LNCAP (cell line): ENCODE measurements around the gene CACNA1B.

Experiments used
- TF ChIP-seq, protein P1 (sequence below): fragments of 450-650 bp; IDR thresholded peaks from 2 replicates; pipeline ENCODE4 v1.5.1; 2017; ENCODE audit warnings: mild to moderate bottlenecking

CACNA1B gene

DNA sequence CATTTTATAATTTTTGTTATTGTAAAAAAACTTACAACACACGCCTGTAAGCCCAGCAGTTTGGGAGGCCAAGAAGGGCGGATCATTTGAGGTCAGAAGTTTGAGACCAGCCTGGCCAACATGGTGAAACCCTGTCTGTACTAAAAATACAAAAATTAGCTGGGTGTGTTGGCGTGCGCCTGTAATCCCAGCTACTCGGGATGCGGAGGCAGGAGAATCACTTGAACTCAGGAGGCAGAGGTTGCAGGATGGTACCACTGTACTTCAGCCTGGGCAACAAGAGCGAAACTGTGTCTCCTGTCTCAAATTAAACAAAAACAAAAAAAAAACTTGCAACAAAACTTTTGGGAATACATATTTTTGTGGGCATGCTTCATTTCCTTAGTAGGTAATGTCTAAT is 164.6 kb downstream of the CACNA1B start:
- TF ChIP-seq, protein P1, sequence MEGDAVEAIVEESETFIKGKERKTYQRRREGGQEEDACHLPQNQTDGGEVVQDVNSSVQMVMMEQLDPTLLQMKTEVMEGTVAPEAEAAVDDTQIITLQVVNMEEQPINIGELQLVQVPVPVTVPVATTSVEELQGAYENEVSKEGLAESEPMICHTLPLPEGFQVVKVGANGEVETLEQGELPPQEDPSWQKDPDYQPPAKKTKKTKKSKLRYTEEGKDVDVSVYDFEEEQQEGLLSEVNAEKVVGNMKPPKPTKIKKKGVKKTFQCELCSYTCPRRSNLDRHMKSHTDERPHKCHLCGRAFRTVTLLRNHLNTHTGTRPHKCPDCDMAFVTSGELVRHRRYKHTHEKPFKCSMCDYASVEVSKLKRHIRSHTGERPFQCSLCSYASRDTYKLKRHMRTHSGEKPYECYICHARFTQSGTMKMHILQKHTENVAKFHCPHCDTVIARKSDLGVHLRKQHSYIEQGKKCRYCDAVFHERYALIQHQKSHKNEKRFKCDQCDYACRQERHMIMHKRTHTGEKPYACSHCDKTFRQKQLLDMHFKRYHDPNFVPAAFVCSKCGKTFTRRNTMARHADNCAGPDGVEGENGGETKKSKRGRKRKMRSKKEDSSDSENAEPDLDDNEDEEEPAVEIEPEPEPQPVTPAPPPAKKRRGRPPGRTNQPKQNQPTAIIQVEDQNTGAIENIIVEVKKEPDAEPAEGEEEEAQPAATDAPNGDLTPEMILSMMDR = no peak

DNA sequence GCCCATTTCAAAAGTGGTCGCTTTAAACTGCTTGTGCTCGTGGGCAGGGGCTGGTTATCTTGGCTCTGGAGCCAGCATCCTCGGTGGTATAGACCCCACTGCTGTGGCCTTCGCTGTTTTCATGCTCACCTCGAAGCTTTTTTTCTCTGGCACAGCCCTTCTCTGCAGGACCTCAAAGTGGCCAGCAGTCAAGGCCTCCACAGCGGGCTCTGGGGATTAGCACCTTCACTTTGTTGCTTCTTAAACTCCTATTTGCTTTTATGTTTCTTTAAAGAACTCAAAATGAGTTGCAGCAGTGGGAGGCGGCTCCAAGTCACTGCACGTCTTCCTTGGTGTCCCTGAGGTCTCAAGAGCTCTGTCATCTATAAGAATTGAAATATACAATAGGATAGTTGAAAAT is 165.1 kb downstream of the CACNA1B start:
- TF ChIP-seq, protein P1 = no peak

DNA sequence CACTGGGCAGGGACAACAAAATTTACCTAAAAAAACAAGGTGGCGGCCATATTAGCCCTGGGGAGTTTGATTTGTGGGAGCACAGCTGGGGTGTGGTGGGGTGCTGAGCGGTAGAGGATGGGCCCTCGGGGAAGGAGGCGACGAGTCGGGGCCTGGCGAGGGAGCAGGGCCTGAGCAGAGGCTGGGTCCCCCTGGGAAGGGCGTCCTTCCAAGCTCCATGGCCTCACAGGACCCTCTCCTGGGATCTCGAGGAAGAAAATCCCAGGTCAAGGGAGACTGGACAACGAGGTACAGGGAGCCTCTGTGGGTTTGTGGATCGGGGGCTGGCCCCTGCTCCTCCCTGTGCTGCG is 165.5 kb downstream of the CACNA1B start:
- TF ChIP-seq, protein P1 = no peak

- TF ChIP-seq, protein P1 = no peak
Observed at GRCh38 chr9:138043411-138044345, 166.1 kb downstream of the CACNA1B start.

DNA sequence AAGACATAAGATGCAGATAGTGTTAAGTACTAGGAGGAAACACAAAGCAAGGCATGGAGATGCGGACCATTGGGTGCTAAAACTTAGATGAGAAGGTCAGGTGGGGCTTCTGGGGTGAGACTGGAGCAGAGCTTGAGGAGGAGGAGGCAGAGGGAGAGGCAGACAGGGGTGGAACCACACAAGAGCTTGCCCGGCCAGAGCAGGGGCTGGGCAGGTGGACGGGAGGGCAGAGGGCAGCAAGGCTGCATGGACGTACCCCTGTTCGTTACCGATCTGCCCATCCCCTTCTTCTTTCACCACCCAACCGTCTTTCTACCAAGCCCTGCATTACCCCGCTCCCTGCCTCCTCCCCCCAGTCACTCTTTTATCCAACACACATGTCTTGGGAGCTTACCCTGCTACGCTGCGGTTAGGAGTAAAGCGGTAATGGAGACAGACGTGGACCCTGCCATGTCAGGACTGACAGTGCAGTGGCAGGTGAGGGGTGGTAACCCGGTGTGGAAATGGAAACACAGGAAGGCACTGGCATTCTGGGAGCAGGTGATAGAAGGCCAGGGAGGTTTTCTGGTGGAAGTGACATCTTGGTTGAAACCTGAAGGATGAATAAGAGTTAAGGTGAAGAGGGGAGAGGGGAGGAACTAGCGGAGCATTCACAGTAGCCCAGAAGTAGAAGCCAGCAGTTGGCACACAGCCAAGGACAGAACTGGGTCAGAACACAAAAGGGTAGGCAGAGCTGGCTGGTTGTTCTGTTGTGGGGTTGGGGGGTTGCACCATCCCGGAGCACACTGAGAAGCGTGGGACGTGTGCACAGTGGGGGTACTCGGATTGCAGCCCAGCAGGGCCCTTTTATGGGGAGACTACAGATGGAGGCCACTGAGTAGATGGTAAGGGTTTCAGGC is 167.2 kb downstream of the CACNA1B start:
- TF ChIP-seq, protein P1 = no peak

DNA sequence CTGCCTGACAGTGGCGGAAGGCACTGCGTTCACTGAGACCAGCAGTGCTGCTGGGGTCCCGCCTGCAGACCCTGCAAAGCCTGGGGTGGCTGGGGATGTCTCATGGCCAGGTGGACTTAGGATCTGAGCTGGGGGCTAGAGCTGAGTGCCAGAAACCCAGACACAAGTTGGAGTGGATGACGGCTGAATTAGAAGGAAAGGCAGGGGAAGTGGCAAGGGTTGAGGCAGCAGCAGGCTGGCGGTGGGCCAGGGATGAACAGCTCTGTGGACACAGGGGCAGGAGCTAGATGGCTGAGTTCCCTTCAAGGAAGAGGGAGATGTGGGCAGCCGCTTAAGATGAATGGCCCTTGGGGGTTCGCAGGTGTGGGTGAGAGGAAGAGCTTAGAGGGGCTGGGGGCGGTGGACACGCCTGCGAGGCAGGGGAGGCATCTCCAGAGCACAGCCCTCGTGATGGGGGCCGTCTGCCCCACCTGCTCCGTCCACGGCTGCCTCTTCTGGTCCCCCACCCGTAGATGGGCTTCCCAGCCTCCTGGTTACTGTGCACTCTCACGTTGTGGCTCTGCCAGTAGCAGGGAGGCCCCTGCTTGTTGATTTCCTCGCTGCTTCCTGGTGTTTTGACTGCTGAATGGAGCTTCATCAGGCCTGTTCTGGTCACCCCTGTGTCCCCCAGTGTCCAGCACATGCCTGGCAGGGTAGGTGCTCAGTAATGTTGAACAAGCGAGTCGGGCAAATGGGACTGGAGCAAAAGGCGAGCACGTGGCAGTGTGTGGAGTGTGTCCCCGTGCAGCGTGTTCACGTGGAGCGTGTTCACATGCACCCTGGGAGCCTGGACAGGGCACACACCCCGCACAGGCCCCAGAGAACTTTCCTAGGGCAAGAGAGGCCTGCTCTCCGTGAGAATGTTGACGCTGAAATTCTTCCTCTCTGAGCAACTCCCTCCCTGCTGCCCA is 168.2 kb downstream of the CACNA1B start:
- TF ChIP-seq, protein P1 = no peak
